A673 (cell line): ENCODE measurements around the gene DRC7. TPM values are rescaled to one million over a fixed set of nuclear protein-coding genes. Genes with fewer than 3 reads are reported as not detected.

Experiments
- Bru-seq: library from RNA; stranded (reverse); fragments of 400-500 nt; gene quantifications from one replicate; lab custom pipeline; 2021; lab: Mats Ljungman, UMichigan
- BruChase-seq, 2 experiments: library from RNA; stranded (reverse); fragments of 400-500 nt; gene quantifications; one replicate each; lab custom pipeline; 2021; lab: Mats Ljungman, UMichigan
- BruUV-seq: library from RNA; stranded (reverse); fragments of 400-500 nt; replicated peaks from 2 replicates; lab custom pipeline; 2021; lab: Mats Ljungman, UMichigan
- CTCF ChIA-PET: fragments of 300-600 bp; sonication (Branson Sonifier 250); formaldehyde crosslinking; loops from one replicate; lab custom pipeline; 2022; ENCODE audit warnings: antibody characterized with exemption; lab: Charles Lee
- POLR2A ChIA-PET: fragments of 300-600 bp; sonication (Branson Sonifier 250); formaldehyde crosslinking; loops from one replicate; lab custom pipeline; 2022; ENCODE audit warnings: antibody characterized with exemption; ENCODE audit not compliant: low non-redundant PET; lab: Charles Lee
- DNase-seq: peaks from one replicate; pipeline ENCODE4 v3.0.0-alpha.2; 2015; ENCODE audit warnings: low spot score
- H3K27ac ChIP-seq: fragments of 200-600 bp; sonication (generic); 2 replicates; pipeline ENCODE4 v1.5.1; 2016; ENCODE audit warnings: mixed run types, low read depth, mild to moderate bottlenecking, mixed read lengths, antibody characterized with exemption, low read length; ENCODE audit not compliant: poor library complexity, severe bottlenecking
- H3K27me3 ChIP-seq: fragments of 200-600 bp; sonication (generic); replicated peaks from 2 replicates; pipeline ENCODE4 v1.6.1; 2017; ENCODE audit warnings: mixed run types, low read depth, mild to moderate bottlenecking, mixed read lengths, antibody characterized with exemption, low read length; ENCODE audit not compliant: insufficient read depth, poor library complexity
- H3K36me3 ChIP-seq: fragments of 200-600 bp; sonication (generic); 2 replicates; pipeline ENCODE4 v1.6.1; 2016; ENCODE audit warnings: mixed run types, mild to moderate bottlenecking, mixed read lengths, antibody characterized with exemption, low read length; ENCODE audit not compliant: insufficient read depth, poor library complexity, severe bottlenecking
- H3K4me1 ChIP-seq: fragments of 200-600 bp; sonication (generic); 2 replicates; pipeline ENCODE4 v1.6.1; 2017; ENCODE audit warnings: mixed run types, mild to moderate bottlenecking, mixed read lengths, antibody characterized with exemption, low read length; ENCODE audit not compliant: insufficient read depth, poor library complexity, severe bottlenecking
- H3K4me3 ChIP-seq: fragments of 200-600 bp; sonication (generic); 2 replicates; pipeline ENCODE4 v1.5.1; 2016; ENCODE audit warnings: low read depth, mixed run types, mild to moderate bottlenecking, mixed read lengths, low read length; ENCODE audit not compliant: poor library complexity, severe bottlenecking
- H3K9me3 ChIP-seq: fragments of 200-600 bp; sonication (generic); 2 replicates; pipeline ENCODE4 v1.6.1; 2016; ENCODE audit warnings: mixed run types, low read depth, mild to moderate bottlenecking, mixed read lengths, antibody characterized with exemption, low read length; ENCODE audit not compliant: poor library complexity, severe bottlenecking
- CTCF ChIP-seq: fragments of 300-800, 200-600 bp; sonication (generic); conservative IDR thresholded peaks from 2 replicates; pipeline ENCODE4 v1.5.1; 2017; ENCODE audit warnings: low read depth, mild to moderate bottlenecking, antibody characterized with exemption, low read length, moderate library complexity, mixed read lengths
- EZH2 ChIP-seq: fragments of 200-600 bp; sonication (generic); IDR thresholded peaks from 2 replicates; pipeline ENCODE4 v1.6.1; 2017; ENCODE audit warnings: borderline replicate concordance, low read depth, mild to moderate bottlenecking, mixed read lengths, antibody characterized with exemption, low read length; ENCODE audit not compliant: poor library complexity, severe bottlenecking
- intact Hi-C: fragments of 100-400 bp; cut with micrococcal nuclease; formaldehyde crosslinking; loops from one replicate; pipeline ENCODE4 v1.10.0; 2022; ENCODE audit not compliant: unreplicated experiment
- long read RNA-seq: library from polyadenylated mRNA; stranded (forward); transcript quantifications from one replicate; pipeline ENCODE4 v2.0.0, GENCODE V29; 2022
- total RNA-seq: library from RNA; stranded (reverse); gene quantifications from 2 replicates; pipeline ENCODE4 v1.2.3, GENCODE V29; 2021

DRC7 gene
- total RNA-seq (not detected in 2 replicates), Bru-seq, nascent RNA (not detected), BruChase-seq, experiment 1, labeled RNA remaining after a 2-hour chase (percentile 2 among the genes with signal in this experiment), BruChase-seq, experiment 2, labeled RNA remaining after a 6-hour chase (not detected)
- long read RNA-seq = 0 reads

GRCh38 chr16:57694725-57695679, at the start of gene DRC7:
Gene DRC7, plus strand, starts transcription at chr16:57694806. Its CDS starts 3,144 bp downstream, at chr16:57697950.
- Histone ChIP-seq H3K4me1 (no peaks in the 10 kb centered on the region), H3K27ac (no peak within 1 kb of the TSS), H3K36me3 (no peaks in the 10 kb centered on the region), H3K27me3 (no peaks in the 10 kb centered on the region), H3K4me3 (no peak within 1 kb of the TSS), H3K9me3 (no peaks in the 10 kb centered on the region)
- no TSS peak for BruUV-seq
- DNase-seq = peak; percentile 63
- POLR2A ChIA-PET = no interaction called here
- intact Hi-C loops = no loop called here
- CTCF ChIA-PET = no interaction called here
- TF ChIP-seq CTCF (no peak), EZH2 (no peak)

- no peak for DNase-seq
- Histone ChIP-seq H3K27ac (no peak overlapping the region), H3K36me3 (no peaks in the 10 kb centered on the region), H3K4me3 (no peak overlapping the region), H3K27me3 (no peaks in the 10 kb centered on the region), H3K9me3 (no peaks in the 10 kb centered on the region), H3K4me1 (no peaks in the 10 kb centered on the region)
- BruUV-seq = no TSS peak
- intact Hi-C loops = loop anchor here (5.0 kb wide), 1 partner anchor 367 kb away; no protein-coding TSS in a partner anchor
- POLR2A ChIA-PET = no interaction called here
- CTCF ChIA-PET = no interaction called here
- TF ChIP-seq CTCF (no peak), EZH2 (no peak)
Observed at GRCh38 chr16:57645169-57645568, 49.4 kb upstream of the DRC7 start.

GRCh38 chr16:57645691-57646387, 48.8 kb upstream of the DRC7 start:
- intact Hi-C loops = loop anchor here (5.0 kb wide), 1 partner anchor 366 kb away; no protein-coding TSS in a partner anchor
- H3K27ac ChIP-seq = no peak overlapping the region
- BruUV-seq = no TSS peak
- no peak overlapping the region for H3K4me3 ChIP-seq
- TF ChIP-seq EZH2 = no peak
- TF ChIP-seq CTCF = no peak
- ChIA-PET CTCF (no interaction called here), POLR2A (no interaction called here)
- H3K9me3 ChIP-seq = no peaks in the 10 kb centered on the region
- H3K4me1 ChIP-seq = no peaks in the 10 kb centered on the region
- no peaks in the 10 kb centered on the region for H3K36me3 ChIP-seq
- H3K27me3 ChIP-seq = no peaks in the 10 kb centered on the region
- DNase-seq = no peak
